HCT116 (cell line): ENCODE data around the gene ALDH1A1.

Experiments used
- CEBPB ChIP-seq: IDR thresholded peaks from 2 replicates; pipeline ENCODE4 v1.6.1; 2012; ENCODE audit warnings: low read depth
- EZH2 ChIP-seq: fragments of 200-600 bp; sonication (generic); IDR thresholded peaks from 2 replicates; pipeline ENCODE4 v1.6.1; 2017; ENCODE audit warnings: antibody characterized with exemption, mixed run types
- EZH2phosphoT487 ChIP-seq: fragments of 200-600 bp; IDR thresholded peaks from 2 replicates; pipeline ENCODE4 v1.6.1; 2018; ENCODE audit warnings: antibody characterized with exemption, borderline replicate concordance
- FOSL1 ChIP-seq: IDR thresholded peaks from 2 replicates; pipeline ENCODE4 v1.6.1; 2012; ENCODE audit warnings: low read depth
- JUND ChIP-seq: IDR thresholded peaks from 2 replicates; pipeline ENCODE4 v1.6.1; 2012
- POLR2A ChIP-seq: IDR thresholded peaks from 2 replicates; pipeline ENCODE4 v1.7.0; 2011; ENCODE audit warnings: borderline replicate concordance; ENCODE audit not compliant: insufficient read depth, insufficient read length; ENCODE audit errors: extremely low read depth
- POLR2AphosphoS5 ChIP-seq: IDR thresholded peaks from 2 replicates; pipeline ENCODE4 v1.6.1; 2011; ENCODE audit warnings: mild to moderate bottlenecking, low read depth, low read length, moderate library complexity
- RAD21 ChIP-seq: IDR thresholded peaks from 2 replicates; pipeline ENCODE4 v1.6.1; 2012; ENCODE audit warnings: low read depth, mild to moderate bottlenecking
- SRF ChIP-seq: IDR thresholded peaks from 2 replicates; pipeline ENCODE4 v1.6.1; 2012; ENCODE audit warnings: low read depth
- YY1 ChIP-seq: IDR thresholded peaks from 2 replicates; pipeline ENCODE4 v1.6.1; 2011; ENCODE audit warnings: low read length, low read depth, moderate library complexity, mild to moderate bottlenecking; ENCODE audit not compliant: insufficient replicate concordance; ENCODE audit errors: extremely low read depth
- ZFX ChIP-seq: fragments of 450-650 bp; IDR thresholded peaks from 2 replicates; pipeline ENCODE4 v1.6.1; 2017
- ZNF274 ChIP-seq: fragments of 200-500 bp; sonication (Bioruptor generic); IDR thresholded peaks from 2 replicates; pipeline ENCODE4 v1.6.1; 2014; ENCODE audit warnings: mild to moderate bottlenecking, low read depth, low read length, inconsistent platforms
- TF ChIP-seq, protein P1 (sequence below), 3 experiments: fragments of 200-600 bp in 1 of 3; sonication (generic) in 1 of 3; IDR thresholded peaks in 2 of 3; conservative IDR thresholded peaks in 1 of 3; 2 replicates each; pipeline ENCODE4 v1.5.1; 2012 to 2017; ENCODE audit warnings: low read depth in 2 of 3, low read length in 2 of 3, antibody characterized with exemption in 1 of 3, borderline replicate concordance in 1 of 3, control low read depth in 1 of 3, mild to moderate bottlenecking in 1 of 3, mixed read lengths in 1 of 3, mixed run types in 1 of 3, moderate library complexity in 1 of 3; ENCODE audit not compliant: insufficient read depth in 1 of 3
- TF ChIP-seq, protein P2 (sequence below): IDR thresholded peaks from 2 replicates; pipeline ENCODE4 v1.6.1; 2012

DNA sequence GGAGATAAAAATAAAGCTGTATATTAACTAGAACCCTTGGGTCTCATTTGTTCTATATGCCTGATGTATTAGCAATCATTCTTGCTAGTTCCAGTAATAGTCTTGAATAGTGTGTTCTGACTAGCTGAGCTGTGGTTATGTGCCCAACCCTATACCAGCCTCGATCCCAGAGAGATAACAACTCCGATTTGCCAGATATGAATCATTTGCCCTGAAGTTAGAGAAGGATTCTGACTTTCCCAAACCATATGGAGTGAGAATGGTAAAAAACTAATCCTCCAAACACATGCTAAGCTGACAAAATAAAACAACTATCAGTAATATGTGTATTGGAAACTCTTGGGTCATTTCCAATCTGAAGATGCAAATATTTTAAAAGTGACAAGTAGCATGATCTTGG, 64.8 kb downstream of the ALDH1A1 start:
- TF ChIP-seq, protein P1, sequence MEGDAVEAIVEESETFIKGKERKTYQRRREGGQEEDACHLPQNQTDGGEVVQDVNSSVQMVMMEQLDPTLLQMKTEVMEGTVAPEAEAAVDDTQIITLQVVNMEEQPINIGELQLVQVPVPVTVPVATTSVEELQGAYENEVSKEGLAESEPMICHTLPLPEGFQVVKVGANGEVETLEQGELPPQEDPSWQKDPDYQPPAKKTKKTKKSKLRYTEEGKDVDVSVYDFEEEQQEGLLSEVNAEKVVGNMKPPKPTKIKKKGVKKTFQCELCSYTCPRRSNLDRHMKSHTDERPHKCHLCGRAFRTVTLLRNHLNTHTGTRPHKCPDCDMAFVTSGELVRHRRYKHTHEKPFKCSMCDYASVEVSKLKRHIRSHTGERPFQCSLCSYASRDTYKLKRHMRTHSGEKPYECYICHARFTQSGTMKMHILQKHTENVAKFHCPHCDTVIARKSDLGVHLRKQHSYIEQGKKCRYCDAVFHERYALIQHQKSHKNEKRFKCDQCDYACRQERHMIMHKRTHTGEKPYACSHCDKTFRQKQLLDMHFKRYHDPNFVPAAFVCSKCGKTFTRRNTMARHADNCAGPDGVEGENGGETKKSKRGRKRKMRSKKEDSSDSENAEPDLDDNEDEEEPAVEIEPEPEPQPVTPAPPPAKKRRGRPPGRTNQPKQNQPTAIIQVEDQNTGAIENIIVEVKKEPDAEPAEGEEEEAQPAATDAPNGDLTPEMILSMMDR (IDR thresholded peaks at IDR 0.05 in 2 of 3, conservative IDR thresholded peaks at IDR 0.05 in 1 of 3; ENCODE audit: borderline replicate concordance in 1 of 3, insufficient read depth in 1 of 3, low read depth in 2 of 3, low read length in 2 of 3), result no peak
- TF ChIP-seq POLR2A, result no peak
- no peak for TF ChIP-seq EZH2phosphoT487
- TF ChIP-seq EZH2, result no peak
- no peak for TF ChIP-seq FOSL1
- no peak for TF ChIP-seq JUND
- TF ChIP-seq ZNF274, result no peak
- no peak for TF ChIP-seq POLR2AphosphoS5
- no peak for TF ChIP-seq SRF
- TF ChIP-seq ZFX, result no peak
- no peak for TF ChIP-seq YY1
- TF ChIP-seq CEBPB, result no peak
- no peak for TF ChIP-seq RAD21
- TF ChIP-seq, protein P2, sequence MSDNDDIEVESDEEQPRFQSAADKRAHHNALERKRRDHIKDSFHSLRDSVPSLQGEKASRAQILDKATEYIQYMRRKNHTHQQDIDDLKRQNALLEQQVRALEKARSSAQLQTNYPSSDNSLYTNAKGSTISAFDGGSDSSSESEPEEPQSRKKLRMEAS, result no peak
